HL-60 (cell line): ENCODE measurements around the gene CSTF1.

Experiments used
- DNase-seq, 2 experiments: peaks; one replicate each; pipeline ENCODE4 v3.0.0-alpha.2; 2010 to 2020; ENCODE audit warnings: low read depth in 1 of 2, low spot score in 1 of 2
- H3K27ac ChIP-seq: fragments of 250-450 bp; sonication (Bioruptor Pico); replicated peaks from 2 replicates; pipeline ENCODE4 v1.5.1; 2020; ENCODE audit warnings: mild to moderate bottlenecking, moderate library complexity
- H3K27me3 ChIP-seq: fragments of 250-450 bp; sonication (Bioruptor Pico); 2 replicates; pipeline ENCODE4 v1.5.1; 2021; ENCODE audit warnings: mild to moderate bottlenecking, moderate library complexity; ENCODE audit not compliant: insufficient read depth, poor library complexity, severe bottlenecking
- H3K4me3 ChIP-seq: replicated peaks from 2 replicates; pipeline ENCODE4 v1.5.1; 2011; ENCODE audit warnings: mild to moderate bottlenecking, control low read depth, low read length; ENCODE audit not compliant: insufficient read depth
- GABPA ChIP-seq: IDR thresholded peaks from 2 replicates; pipeline ENCODE4 v1.6.1; 2012; ENCODE audit warnings: low read depth
- POLR2AphosphoS5 ChIP-seq: IDR thresholded peaks from 2 replicates; pipeline ENCODE4 v1.6.1; 2012; ENCODE audit warnings: low read depth
- REST ChIP-seq: IDR thresholded peaks from 2 replicates; pipeline ENCODE4 v1.6.1; 2012; ENCODE audit warnings: low read depth; ENCODE audit not compliant: insufficient replicate concordance
- SPI1 ChIP-seq: IDR thresholded peaks from 2 replicates; pipeline ENCODE4 v1.6.1; 2012; ENCODE audit warnings: low read depth, mild to moderate bottlenecking, borderline replicate concordance
- TF ChIP-seq, protein P1 (sequence below): IDR thresholded peaks from one replicate; pipeline ENCODE4 v1.5.1; 2011; ENCODE audit warnings: low read length, control low read depth, inconsistent platforms; ENCODE audit not compliant: insufficient read depth

Gene CSTF1

GRCh38 chr20:56380375-56380774, 12.1 kb upstream of the CSTF1 start:
- DNase-seq = no peak
- no peak for TF ChIP-seq GABPA
- TF ChIP-seq SPI1 = no peak
- no peak for TF ChIP-seq REST
- TF ChIP-seq POLR2AphosphoS5 = no peak
- TF ChIP-seq, protein P1, sequence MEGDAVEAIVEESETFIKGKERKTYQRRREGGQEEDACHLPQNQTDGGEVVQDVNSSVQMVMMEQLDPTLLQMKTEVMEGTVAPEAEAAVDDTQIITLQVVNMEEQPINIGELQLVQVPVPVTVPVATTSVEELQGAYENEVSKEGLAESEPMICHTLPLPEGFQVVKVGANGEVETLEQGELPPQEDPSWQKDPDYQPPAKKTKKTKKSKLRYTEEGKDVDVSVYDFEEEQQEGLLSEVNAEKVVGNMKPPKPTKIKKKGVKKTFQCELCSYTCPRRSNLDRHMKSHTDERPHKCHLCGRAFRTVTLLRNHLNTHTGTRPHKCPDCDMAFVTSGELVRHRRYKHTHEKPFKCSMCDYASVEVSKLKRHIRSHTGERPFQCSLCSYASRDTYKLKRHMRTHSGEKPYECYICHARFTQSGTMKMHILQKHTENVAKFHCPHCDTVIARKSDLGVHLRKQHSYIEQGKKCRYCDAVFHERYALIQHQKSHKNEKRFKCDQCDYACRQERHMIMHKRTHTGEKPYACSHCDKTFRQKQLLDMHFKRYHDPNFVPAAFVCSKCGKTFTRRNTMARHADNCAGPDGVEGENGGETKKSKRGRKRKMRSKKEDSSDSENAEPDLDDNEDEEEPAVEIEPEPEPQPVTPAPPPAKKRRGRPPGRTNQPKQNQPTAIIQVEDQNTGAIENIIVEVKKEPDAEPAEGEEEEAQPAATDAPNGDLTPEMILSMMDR = no peak
- Histone ChIP-seq H3K27me3 (no peaks in the 10 kb centered on the region), H3K4me3 (no peak overlapping the region), H3K27ac (no peak overlapping the region)

- TF ChIP-seq GABPA (no peak), REST (no peak), POLR2AphosphoS5 (no peak), SPI1 (no peak)
- TF ChIP-seq, protein P1 = no peak
- Histone ChIP-seq H3K4me3 (no peak overlapping the region), H3K27ac (no peak overlapping the region), H3K27me3 (no peaks in the 10 kb centered on the region)
- DNase-seq = no peak
These were observed 10.9 kb upstream of the CSTF1 start for GRCh38 chr20:56381501-56381900.

- H3K4me3 ChIP-seq = no peak overlapping the region
- TF ChIP-seq REST = no peak
- TF ChIP-seq, protein P1 = no peak
- TF ChIP-seq POLR2AphosphoS5 = no peak
- TF ChIP-seq GABPA = no peak
- H3K27me3 ChIP-seq = no peaks in the 10 kb centered on the region
- no peak for DNase-seq
- no peak overlapping the region for H3K27ac ChIP-seq
These were observed 9.7 kb upstream of the CSTF1 start for GRCh38 chr20:56382696-56383095.
